Caki2 (cell line): ENCODE results near the gene RABEP1. TPM values are rescaled to one million over a fixed set of nuclear protein-coding genes. Genes with fewer than 3 reads are reported as not detected.
"Not testable (repeated sequence)": the region's sequence is repeated elsewhere in the genome, so short reads cannot be mapped to it uniquely, and the experiment has no call there.

Source experiments
- DNase-seq: peaks from one replicate; pipeline ENCODE4 v3.0.0-alpha.2; 2015; ENCODE audit warnings: low read depth
- in situ Hi-C: cut with HindIII; loops from 2 replicates; pipeline ENCODE4 v1.10.0; 2016; ENCODE audit warnings: low sequenced_read_pairs, low pct_unique_long_range_greater_than_20kb, mixed read lengths
- total RNA-seq: library from RNA; depleted of rRNA; stranded (reverse); fragments of >200 nt; shearing (Covaris generic); gene quantifications from 2 replicates; pipeline ENCODE4 v1.2.3, GENCODE V29; 2014; ENCODE audit warnings: low replicate concordance

Gene RABEP1
- total RNA-seq, 1 experiment from 2014 or later, result 15.8 TPM

DNA sequence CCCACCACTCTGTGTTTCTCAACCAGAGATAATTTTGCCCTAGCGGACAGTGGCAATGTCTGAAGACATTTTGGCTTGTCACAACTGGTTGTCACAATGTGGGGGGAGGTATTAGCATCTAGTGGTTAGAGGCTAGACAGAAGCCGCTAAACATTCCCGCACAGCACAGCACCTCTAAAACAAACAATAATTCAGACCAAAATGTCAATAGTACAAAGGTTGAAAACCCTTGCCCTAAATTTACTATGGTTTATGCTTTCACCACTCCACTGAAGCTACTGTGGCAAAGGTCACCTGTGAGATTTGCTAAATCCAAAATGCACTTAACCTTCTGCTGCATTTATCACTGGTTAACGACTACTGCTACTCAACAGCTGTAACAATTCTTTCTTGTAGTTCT lies 123.3 kb downstream of the RABEP1 start:
- no peak for DNase-seq
- in situ Hi-C loops, result no loop called here

DNA sequence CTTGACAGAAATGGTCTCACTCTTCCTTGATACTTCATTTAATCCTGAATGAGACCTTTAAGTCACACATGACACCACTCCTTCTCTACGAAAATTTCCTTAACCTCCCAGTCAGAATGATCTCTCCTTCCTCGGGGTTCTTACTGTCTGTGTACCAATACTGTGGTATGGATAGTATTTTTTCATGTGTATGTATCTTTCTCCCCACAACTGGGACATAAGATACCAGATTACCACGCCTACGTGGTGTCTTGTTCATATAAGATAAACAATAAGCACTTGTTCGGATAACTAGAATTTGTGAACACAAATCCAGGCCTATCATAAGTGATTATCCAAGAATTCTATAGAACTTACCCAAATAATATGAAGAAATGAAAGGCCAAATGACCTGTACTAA lies 126.1 kb downstream of the RABEP1 start:
- no peak for DNase-seq
- in situ Hi-C loops, result no loop called here

DNA sequence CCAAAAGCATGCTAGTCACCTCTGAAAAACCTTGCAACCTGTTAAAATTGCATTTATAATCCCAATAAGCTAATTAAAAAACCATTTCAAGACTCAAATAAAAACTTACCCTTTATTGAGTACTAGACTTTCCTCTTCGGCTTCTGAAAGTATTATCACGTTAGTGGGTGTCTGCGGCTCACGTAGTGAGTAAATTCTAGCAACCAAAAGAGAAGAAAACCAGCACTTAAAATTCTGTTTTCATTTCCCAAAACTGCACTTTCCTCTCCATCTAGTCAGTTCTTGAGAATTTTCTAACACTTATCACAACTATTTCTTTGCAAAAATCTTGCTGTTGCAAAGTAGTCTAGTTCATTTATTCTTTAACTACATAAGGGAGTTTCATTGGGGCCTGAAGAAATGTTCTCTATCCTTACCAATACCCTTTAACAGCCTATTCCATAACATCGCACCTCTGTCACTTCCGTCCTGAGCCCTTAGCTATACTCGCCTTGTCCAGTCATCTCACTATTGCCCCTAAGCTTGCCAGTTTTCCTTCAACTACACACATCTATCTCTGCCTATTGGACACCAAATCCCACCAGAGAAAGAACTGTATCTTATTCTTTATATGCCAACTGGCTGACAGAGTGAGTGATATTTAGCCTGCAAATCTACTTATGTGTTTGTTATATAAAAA lies 128.6 kb downstream of the RABEP1 start:
- in situ Hi-C loops, result no loop called here

GRCh38 chr17:5413682-5414081 lies 131.6 kb downstream of the RABEP1 start:
- in situ Hi-C loops, result no loop called here
- peak; percentile 67 for DNase-seq

More for the DNA sequence above, 128.6 kb downstream of the RABEP1 start:
- DNase-seq, result no peak

DNA sequence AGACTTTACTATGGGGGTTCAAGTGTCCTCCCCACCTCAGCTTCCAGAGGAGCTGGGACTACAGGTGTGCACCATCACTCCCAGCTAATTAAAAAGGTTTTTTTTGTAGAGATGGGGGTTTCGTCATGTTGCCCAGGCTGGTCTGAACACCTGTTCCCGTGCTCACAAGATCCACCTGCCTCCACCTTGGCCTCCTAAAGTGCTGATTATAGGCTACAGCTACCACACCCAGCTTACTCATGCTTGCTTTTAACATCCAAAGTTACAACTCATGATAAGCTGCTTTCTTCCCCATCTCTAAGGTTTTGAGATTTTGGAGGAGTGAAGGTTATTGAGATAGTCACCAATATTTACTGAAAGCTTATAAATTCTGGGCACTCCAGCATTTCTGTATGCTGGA lies 134.8 kb downstream of the RABEP1 start:
- DNase-seq, result no peak
- in situ Hi-C loops, result no loop called here

GRCh38 chr17:5418858-5419355 lies 136.8 kb downstream of the RABEP1 start:
- DNase-seq, result peak; percentile 79
- in situ Hi-C loops, result no loop called here

DNA sequence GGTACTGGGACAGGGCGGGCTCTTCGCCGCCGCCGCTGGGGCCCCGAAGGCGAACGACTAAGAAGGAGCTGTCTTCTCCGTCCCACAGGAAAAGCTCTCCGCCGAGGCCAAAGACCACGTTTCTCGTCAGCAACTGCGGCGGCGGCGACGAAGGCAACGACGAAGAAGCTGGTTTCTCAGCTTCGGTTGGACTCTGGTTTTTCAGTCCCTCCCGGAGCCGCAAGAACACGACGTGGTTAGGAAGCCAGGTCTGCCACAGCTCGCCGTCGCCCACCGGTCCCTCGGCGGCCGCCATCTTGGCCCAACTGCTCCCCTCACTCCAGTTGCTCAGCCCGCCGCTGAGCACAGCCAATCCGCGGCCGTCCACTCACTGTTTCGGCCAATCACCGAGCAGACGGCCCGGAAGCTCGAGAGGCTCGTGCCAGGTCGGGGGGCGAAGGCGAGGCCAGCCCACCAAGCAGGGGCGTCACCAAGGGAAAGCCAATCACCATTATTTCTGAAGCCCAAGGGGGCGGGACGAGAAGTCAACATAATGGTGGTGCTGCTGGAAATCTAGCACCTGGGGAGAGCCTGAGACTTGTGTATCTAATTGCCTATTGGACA lies 137.4 kb downstream of the RABEP1 start, which contains the start of gene NUP88:
NUP88 (minus strand) TSS at position 307 of the 603 bp plus-strand sequence; CDS start at position 295, 12 bp downstream.
- in situ Hi-C loops, result no loop called here
- DNase-seq, result peak; percentile 97

- no peak for DNase-seq
- in situ Hi-C loops, result no loop called here
Measured at GRCh38 chr17:5419959-5420653, 138.0 kb downstream of the RABEP1 start, which contains the start of gene RPAIN. RPAIN (plus strand) TSS chr17:5420182; CDS start chr17:5420211, 29 bp downstream.

DNA sequence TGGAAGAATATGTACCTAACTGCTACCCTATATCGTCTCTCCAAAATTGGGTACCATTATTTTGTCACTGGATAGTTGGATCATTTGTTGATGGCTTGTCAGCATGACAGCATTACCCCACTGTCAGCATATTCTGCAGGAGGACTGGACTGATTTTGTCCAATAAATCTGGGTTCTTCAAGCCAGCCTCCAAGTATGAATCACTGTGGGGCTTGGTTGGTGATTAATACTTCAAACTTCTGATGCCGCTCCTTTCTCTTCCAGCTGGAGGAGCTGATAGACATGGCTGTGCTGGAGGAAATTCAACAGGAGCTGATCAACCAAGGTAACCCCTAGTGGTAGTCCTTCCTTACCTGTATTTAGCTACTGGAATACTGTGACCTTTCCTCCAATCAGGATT lies 140.4 kb downstream of the RABEP1 start:
- in situ Hi-C loops, result no loop called here
- DNase-seq, result peak; percentile 44

DNA sequence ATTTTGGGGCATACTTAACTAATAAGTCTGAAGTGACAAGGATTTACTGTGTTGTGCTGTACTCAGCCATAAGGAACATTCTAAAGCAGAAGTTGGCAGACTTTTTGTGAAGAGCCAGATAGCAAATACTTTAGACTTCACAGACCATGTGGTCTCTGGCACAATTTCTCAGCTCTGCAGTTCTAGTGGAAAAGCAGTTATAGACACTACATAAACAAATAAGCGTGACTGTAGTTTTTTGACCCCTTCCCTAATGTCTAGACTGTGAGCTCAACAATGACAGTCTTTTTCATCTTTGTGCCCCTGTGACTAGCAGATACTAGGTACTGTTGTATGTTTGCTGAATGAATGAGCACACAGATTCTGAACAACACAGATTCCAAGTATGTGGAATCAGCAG lies 142.8 kb downstream of the RABEP1 start:
- in situ Hi-C loops, result no loop called here
- DNase-seq, result no peak

- DNase-seq, result no peak
- in situ Hi-C loops, result no loop called here
Measured at GRCh38 chr17:5425826-5426225, 143.7 kb downstream of the RABEP1 start.

DNA sequence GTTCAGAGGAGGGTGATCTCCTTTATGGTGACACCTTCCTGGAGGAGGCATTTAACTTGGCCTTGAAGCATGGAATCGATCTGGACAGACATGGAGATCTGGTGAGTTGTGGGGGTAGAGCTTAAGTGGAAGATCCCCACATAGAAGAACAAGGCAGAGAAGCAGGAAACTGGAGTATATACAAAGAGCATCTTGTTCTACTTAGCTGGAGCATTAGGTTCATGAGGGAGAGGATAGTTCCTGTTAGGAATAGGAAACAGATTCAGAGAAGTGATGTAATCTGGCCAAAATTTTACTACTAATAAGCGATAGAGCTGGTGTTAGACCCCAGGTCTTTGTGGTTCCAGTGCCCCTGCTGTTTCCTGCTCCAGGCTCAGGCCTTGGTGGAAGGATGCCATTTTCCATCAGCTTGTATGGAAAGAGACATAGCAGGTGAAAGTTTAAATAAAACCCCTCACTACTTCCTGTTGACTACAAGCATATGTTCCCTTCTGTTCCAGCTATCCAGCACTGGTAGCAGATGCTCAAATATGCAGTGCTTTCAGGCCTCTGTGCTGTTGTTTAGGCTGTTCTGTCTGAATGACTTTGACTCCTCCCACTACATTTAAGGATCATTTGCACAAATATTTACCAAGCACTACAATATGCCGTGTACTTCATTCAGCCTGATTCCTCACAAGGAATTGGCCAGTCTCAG lies 147.3 kb downstream of the RABEP1 start:
- in situ Hi-C loops, result no loop called here
- DNase-seq, result no peak

DNA sequence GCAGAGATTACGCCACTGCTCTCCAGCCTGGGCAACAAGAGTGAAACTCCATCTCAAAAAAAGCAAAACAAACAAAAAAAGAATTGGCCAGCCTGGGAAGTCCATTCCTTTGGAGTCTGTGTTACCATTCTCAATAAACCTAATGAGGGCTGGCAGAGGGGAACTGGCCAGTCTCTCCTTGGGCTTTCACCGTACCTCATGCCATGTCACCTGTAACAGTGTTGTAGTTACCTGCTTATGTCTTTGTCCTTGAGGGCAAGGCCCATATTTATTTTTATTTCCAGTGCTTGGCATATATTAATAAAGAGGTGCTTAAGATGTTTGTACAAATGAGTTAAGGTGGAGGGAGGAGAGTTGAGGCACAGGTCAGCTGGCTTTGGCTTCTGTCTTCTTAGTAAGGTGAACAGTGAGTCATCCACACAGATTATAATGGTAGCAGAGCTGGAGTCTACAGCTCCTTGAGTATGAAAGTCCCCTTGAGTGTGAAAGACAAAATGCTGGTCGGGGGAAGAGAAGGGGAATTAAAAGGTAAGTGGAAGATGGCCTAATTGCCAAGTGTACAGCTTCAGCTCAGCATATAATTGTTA lies 148.4 kb downstream of the RABEP1 start:
- in situ Hi-C loops, result no loop called here
- DNase-seq, result no peak

GRCh38 chr17:5431234-5431633 lies 149.2 kb downstream of the RABEP1 start:
- DNase-seq, in situ Hi-C loops: not testable (repeated sequence)

- no peak for DNase-seq
- in situ Hi-C loops, result no loop called here
Measured at GRCh38 chr17:5431949-5432556, 150.0 kb downstream of the RABEP1 start.

- no peak for DNase-seq
- in situ Hi-C loops, result no loop called here
Measured at GRCh38 chr17:5434984-5435383, 152.9 kb downstream of the RABEP1 start.
